GM12891 (cell line): ENCODE data around the gene GPR173.
A peak's percentile ranks its signal among the peaks of the same experiment; 100 is the strongest.

Experiments
- POLR2A ChIP-seq: IDR thresholded peaks from 2 replicates; pipeline ENCODE4 v1.6.1; 2011; ENCODE audit warnings: low read depth, low read length, control low read depth
- POU2F2 ChIP-seq: IDR thresholded peaks from 2 replicates; pipeline ENCODE4 v1.6.1; 2011; ENCODE audit warnings: low read depth, mild to moderate bottlenecking, control low read depth, low read length, moderate library complexity
- TAF1 ChIP-seq: IDR thresholded peaks from 2 replicates; pipeline ENCODE4 v1.6.1; 2011; ENCODE audit warnings: low read depth, low read length, control low read depth

- TF ChIP-seq POLR2A: no peak
- 0 out of 2 replicates have a peak, but pooled peaks have one; percentile 6 for TF ChIP-seq TAF1
- no peak for TF ChIP-seq POU2F2
These were observed 45.4 kb downstream of the GPR173 start, which contains the start of gene KANTR for GRCh38 chrX:53093748-53094581.
